Stimulated activated naive CD4-positive, alpha-beta T cell treated with Interleukin-2 at 50 U/mL for 16 hours (primary cell): ENCODE results near the gene PLS1.
"Not testable (repeated sequence)": the region's sequence is repeated elsewhere in the genome, so short reads cannot be mapped to it uniquely, and the experiment has no call there.

Source experiments
- DNase-seq: peaks from one replicate; lab custom pipeline; 2025; lab: John Stamatoyannopoulos, UW

The PLS1 gene

DNA sequence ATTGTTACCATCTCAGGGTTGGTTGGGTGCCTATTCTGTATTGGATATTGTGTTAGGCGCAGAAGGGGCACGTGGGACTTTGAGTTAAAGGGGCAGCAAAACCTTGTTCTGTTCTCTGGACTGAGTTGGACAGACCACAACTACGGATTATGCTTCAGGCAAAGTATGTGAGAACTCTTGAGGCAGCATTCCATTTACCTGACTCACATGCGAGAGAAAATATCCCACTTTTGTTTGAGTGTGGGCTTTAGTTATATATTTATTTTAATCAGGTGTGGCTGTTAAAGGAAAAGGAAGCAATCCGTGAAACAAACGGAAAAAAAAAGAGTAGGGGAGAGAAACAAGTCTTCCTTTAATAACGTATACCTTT lies 627 bp upstream of the PLS1 start:
- DNase-seq, result no peak

DNA sequence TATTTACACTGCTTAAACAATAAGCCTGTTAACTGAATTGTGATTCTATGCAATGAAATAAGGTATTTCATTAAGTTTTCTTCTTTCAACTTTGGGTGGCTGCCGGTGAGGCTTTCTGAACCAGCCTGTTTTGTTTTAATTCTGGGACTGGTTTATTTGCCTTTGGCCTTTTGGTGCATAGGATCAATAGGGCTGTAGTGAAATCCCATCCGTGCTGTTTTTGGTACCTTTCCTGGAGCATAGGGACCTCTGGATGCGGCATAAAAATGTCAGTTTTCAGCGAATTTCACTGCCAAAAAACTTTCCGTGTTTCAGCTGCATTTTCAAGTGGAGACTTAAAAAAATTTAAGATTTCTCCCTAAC lies 514 bp downstream of the PLS1 start:
- no peak for DNase-seq

- no peak for DNase-seq
These were observed 1.7 kb downstream of the PLS1 start for GRCh38 chr3:142597906-142598305.

GRCh38 chr3:142601713-142602112 lies 5.5 kb downstream of the PLS1 start:
- DNase-seq, result no peak

DNA sequence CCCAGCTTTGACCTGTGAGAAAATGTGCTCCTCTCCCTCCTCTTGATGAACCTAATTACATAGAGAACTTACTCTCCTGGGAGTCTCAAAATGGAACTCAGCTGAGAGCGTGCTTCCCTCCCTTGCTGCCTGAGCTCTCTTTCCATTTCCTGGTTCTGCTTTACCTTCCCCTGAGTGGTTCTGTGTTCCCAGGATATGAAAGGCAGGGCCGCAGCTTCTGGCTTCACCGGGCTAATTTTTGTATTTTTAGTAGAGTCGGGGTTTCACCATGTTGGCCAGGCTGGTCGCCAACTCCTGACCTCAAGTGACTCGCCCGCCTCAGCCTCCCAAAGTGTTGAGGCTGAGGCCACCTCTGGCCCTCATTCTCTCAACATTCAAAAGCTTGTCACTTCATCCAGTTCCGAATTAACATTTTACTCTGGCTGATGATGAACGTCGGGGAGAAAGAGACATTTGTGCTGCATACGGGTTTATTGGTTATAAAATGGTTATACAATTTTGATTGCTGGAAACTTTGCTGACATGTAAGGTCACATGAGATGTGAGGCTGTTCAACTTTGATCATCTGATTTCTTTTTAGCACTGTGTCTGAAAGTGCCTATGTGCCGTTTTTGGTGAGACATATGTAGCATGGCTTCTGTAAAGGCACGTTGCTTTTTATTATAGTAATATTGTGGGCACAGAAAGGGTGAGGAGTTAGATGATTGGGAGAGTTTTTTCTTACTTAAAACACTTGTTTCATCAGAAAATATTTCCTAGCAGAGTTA lies 6.6 kb downstream of the PLS1 start:
- no peak for DNase-seq

DNA sequence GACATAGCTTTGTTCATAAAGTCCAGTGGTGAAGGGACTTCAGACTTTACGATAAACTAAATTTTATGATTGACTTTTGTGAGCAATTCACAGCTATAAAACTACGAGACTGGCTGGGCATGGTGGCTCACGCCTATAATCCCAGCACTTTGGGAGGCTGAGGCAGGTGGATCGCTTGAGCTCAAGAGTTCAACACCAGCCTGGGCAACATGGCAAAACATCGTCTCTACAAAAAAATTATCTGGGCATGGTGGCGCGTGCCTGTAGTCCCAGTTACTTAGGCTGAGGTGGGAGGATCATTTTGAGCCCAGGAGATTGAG lies 7.2 kb downstream of the PLS1 start:
- DNase-seq, result not testable (repeated sequence)

GRCh38 chr3:142604940-142605339 lies 8.7 kb downstream of the PLS1 start:
- no peak for DNase-seq

DNA sequence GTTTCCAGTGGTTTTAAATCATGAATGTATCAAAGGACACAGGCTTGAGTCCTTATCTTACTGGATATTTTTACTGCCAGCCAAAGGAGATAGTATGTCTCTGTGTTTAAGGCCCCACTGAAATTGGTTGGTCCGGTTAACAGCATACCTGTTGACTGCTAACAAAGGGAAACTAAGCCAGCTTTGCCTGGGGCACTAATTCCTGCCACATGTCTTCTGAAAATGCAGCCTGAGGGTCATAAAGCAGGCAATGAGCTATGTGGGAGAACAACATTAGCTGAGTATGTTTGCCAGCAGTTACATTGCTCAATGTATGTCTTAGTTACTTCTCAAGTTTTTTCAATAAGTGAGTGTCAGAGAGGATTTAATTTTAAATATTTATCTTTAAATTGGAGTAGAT lies 12.4 kb downstream of the PLS1 start:
- no peak for DNase-seq

DNA sequence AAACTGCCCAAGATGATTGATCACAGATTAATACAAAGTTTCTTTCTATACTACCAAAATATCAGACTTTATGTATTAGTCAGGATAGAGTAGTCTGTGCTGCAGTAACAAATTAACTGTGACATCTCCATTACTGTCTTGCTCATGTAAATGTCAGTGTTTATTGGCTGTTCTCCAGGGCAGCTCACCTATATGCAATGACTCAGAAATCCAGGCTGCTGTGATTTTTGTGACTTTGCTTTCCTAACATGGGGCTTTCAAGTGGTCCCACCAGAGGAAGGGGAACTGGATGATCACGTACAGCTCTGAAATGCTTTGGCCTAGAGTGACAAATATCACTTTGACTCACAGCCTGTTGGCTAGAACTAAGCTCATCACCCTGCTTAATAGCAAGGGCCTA lies 12.9 kb downstream of the PLS1 start:
- DNase-seq, result no peak

DNA sequence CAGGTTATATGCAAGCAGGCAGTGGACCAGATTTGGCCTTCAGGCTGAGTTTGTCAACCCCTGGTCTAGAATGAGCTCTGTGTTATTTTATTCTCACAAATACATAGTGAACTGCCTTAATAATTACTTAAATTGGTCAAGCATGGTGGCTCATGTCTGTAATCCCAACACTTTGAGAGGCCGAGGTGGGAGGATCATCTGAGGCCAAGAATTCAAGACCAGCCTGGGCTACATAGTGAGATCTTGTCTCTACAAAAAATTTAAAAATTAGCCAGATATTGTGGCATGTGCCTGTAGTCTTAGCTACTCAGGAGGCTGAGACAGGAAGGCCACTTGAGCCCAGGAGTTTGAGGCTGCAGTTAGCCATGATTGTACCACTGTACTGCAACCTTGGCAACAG lies 15.0 kb downstream of the PLS1 start:
- DNase-seq, result no peak

DNA sequence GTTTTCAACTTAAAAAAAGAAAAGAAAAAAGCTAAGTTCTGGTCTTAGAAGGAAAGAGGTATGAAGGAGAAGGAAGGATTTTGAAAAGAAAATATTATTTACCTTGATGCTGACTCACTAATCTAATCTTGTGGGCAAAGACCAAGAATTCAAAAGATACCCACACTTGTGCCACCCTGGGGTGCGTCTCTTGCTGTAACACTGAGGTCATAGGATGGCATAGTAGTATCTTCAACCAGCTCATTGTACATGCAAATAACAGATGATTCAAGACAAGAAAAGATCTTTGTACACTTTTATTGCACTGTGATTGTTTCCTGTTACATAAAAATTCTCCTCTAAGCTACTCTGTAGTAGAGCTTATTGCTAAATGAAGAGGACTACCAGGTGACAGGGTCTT lies 17.3 kb downstream of the PLS1 start:
- DNase-seq, result no peak

DNA sequence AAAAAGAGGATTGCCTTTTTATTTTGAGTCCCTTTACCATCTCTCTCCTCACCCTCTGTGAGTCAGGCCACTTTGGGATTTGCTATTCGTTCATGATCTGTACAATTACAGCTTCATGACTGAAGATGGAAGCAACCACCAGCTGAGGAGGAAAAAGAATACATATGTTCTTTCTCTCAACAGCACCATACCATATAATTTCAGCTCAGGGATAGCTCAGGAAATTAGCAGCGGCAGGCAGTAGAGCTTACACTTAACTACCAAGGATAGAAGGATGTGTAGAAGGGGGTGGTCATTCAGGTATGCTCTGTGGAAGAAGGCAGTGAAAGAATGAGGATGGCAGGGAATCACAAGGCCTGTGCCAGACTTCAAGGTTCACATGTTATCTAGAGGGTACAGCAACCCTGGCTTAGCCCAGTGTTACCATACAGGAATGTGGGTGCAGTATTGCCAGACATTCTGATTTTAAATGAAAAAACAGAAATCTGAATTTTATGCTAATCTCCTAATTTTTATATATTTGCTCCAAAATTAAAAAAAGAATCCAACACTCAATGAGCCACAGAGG lies 17.9 kb downstream of the PLS1 start:
- DNase-seq, result no peak

GRCh38 chr3:142615171-142615570 lies 19.0 kb downstream of the PLS1 start:
- DNase-seq, result no peak

- DNase-seq, result no peak
These were observed 22.8 kb downstream of the PLS1 start for GRCh38 chr3:142618917-142619461.

GRCh38 chr3:142622405-142622804 lies 26.2 kb downstream of the PLS1 start:
- DNase-seq, result no peak

DNA sequence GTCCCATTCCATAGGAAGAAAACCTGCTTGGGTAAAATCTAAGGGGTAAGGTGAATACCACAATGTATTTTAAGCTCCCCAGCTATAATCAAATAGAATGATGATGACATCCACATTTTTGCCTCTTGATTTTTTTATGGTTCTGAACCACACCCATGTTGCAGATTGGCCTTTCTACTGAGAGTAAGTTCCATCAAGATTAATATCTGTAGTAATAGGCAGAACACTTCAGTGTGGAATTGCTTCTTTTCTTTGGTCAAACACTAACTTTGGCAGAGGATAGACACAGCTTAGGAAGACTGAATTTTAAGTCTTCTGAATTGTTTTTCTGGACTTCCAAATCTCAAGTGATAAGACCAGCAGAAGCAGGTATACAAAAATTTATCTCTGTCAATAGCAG lies 27.0 kb downstream of the PLS1 start:
- DNase-seq, result no peak

- no peak for DNase-seq
These were observed 28.4 kb downstream of the PLS1 start for GRCh38 chr3:142624341-142625152.

- DNase-seq, result no peak
These were observed 28.9 kb downstream of the PLS1 start for GRCh38 chr3:142625153-142625440.

GRCh38 chr3:142626971-142627370 lies 30.8 kb downstream of the PLS1 start:
- no peak for DNase-seq

DNA sequence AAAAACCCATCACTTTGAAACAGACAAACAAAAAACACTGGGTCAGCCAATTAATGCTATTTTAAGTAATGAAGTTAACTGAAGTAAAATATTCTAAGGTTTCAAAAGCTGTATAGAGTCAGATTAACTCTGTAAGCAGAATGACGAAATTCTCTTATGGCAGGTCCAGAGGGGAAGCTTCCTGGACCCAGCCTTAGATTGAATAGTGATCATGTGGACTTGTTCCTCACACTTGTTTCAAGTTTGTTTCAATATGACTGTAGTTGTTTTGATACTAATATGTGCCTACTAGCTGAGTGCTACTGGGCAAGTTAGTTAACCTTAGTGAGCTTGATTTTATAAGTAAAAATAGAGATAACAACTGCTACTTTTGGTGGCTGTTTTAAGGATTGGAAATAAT lies 32.6 kb downstream of the PLS1 start:
- DNase-seq, result no peak

GRCh38 chr3:142633073-142633472 lies 36.9 kb downstream of the PLS1 start:
- no peak for DNase-seq

- DNase-seq, result no peak
These were observed 39.9 kb downstream of the PLS1 start for GRCh38 chr3:142636050-142636449.

DNA sequence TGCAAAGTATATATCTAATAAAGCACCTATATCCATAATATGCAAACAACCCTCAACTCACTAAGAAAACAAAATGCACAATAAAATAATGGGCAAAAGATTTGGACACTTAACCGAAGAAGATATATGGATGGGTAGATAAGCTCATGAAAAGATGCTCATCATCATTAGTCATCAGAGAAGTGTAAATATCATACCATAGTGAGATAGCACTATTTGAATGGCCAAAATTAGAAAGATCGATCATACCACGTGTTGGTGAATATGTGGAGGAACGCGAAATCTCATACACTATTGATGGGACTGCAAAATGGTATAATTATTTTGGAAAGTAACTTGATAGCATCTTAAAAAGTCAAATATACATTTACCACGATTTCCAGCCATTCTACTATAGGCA lies 40.5 kb downstream of the PLS1 start:
- DNase-seq, result no peak

GRCh38 chr3:142638291-142638690 lies 42.1 kb downstream of the PLS1 start:
- DNase-seq, result no peak
